ENCODE results near the gene IQSEC2.

DNA sequence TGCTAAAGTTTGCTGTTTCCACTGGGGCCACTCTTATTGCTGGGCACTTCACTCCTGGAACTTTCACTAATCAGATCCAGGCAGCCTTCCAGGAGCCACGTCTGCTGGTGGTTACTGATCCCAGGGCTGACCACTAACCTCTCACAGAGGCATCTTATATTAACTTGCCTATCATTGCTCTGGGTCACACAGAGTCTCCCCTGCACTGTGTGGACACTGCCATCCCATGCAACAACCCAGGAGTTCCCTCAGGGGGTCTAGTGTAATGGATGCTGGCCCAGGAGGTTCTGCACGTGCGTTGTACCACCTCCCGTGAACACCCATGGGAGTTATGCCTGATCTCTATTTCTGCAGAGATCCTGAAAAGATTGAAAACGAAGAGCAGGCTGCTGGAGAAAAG lies 41.8 kb upstream of the IQSEC2 start:
- TF ChIP-seq EZH2 (IDR thresholded peaks at IDR 0.05; ENCODE audit: borderline replicate concordance), result no peak
- TF ChIP-seq, protein P1, sequence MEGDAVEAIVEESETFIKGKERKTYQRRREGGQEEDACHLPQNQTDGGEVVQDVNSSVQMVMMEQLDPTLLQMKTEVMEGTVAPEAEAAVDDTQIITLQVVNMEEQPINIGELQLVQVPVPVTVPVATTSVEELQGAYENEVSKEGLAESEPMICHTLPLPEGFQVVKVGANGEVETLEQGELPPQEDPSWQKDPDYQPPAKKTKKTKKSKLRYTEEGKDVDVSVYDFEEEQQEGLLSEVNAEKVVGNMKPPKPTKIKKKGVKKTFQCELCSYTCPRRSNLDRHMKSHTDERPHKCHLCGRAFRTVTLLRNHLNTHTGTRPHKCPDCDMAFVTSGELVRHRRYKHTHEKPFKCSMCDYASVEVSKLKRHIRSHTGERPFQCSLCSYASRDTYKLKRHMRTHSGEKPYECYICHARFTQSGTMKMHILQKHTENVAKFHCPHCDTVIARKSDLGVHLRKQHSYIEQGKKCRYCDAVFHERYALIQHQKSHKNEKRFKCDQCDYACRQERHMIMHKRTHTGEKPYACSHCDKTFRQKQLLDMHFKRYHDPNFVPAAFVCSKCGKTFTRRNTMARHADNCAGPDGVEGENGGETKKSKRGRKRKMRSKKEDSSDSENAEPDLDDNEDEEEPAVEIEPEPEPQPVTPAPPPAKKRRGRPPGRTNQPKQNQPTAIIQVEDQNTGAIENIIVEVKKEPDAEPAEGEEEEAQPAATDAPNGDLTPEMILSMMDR (IDR thresholded peaks at IDR 0.05; ENCODE audit: poor library complexity), result no peak

Measured in hepatocyte (in vitro differentiated cells).